HFF-Myc (cell line): ENCODE measurements around the gene NREP.

Experiments
- DNase-seq: peaks from one replicate; pipeline ENCODE4 v3.0.0-alpha.2; 2011; ENCODE audit warnings: low read depth; ENCODE audit errors: extremely low read depth
- H3K4me3 ChIP-seq: replicated peaks from 2 replicates; pipeline ENCODE4 v1.5.1; 2011; ENCODE audit warnings: low read depth, mild to moderate bottlenecking, control low read depth, low read length
- TF ChIP-seq, protein P1 (sequence below): IDR thresholded peaks from 2 replicates; pipeline ENCODE4 v1.5.1; 2012; ENCODE audit warnings: mild to moderate bottlenecking, low read depth, low read length, control low read depth; ENCODE audit errors: missing control alignments

NREP gene

DNA sequence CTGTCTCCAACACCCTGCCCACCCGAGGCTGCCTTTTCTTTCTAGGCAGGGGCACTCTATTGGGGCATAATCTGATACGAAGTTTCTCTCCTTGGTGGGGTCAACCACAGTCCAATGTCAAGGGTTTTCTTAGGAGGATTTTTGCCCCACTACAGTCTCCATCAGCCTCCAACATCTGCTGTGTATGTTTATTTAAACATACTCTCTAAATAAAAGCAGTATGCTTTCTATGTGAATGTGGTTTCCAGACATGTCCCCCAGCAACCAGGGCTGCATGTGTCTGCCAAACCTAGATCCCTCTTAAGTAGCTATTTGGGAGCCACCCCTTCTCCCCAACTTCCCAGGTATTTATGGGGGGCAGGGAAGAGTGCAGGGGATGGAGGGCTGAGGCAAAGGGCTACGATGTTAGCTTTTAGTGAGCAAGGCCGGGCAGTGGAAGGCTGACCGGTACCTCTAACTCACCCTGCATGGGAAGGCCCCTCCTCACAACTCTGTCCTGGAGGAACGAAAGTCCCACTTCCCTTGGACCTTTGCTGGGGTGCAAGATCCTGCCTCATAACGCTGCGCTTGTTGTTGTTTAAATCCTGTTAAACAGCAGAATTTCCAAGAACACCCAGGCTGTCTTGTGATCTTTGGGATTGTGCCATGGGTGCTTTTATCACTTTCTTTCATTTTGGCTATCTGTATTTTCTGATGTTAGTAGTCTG is 75.4 kb downstream of the NREP start:
- DNase-seq: no peak
- TF ChIP-seq, protein P1, sequence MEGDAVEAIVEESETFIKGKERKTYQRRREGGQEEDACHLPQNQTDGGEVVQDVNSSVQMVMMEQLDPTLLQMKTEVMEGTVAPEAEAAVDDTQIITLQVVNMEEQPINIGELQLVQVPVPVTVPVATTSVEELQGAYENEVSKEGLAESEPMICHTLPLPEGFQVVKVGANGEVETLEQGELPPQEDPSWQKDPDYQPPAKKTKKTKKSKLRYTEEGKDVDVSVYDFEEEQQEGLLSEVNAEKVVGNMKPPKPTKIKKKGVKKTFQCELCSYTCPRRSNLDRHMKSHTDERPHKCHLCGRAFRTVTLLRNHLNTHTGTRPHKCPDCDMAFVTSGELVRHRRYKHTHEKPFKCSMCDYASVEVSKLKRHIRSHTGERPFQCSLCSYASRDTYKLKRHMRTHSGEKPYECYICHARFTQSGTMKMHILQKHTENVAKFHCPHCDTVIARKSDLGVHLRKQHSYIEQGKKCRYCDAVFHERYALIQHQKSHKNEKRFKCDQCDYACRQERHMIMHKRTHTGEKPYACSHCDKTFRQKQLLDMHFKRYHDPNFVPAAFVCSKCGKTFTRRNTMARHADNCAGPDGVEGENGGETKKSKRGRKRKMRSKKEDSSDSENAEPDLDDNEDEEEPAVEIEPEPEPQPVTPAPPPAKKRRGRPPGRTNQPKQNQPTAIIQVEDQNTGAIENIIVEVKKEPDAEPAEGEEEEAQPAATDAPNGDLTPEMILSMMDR: no peak
- H3K4me3 ChIP-seq: peak overlapping the region; percentile 14

DNA sequence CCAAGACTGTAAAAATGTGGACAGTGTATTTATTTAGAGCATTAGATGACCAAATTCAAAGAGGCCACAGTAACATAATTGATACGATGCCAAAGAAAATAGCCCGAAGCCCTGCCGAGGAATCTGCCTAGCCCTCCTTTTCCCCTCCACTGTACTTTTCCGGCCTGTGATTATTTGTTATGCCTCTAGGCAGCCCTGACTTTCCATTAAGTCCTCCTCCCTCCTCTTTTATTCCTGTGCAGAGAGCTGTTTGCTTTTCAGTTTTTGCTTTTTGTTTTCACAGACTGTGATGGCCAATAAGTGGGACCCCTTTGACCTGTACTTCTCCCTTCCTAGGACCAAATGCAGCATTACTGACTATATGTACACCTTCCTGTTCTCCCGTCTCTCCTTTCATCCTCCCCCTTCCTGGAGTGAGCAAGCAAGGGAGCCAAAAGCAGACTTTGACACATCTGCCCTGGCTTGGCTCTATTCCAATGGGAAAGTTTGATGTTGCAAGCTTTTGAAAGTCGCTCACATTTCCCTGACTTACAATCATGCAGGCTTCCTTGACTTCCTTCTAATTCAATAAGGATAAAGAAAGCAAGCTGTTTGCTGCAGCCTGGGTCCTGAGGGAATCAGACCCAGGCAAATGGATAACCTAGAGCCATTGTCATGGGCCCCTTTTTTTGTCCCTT is 76.1 kb downstream of the NREP start:
- TF ChIP-seq, protein P1: no peak
- peak; percentile 95 for DNase-seq
- peak overlapping the region; percentile 14 for H3K4me3 ChIP-seq

DNA sequence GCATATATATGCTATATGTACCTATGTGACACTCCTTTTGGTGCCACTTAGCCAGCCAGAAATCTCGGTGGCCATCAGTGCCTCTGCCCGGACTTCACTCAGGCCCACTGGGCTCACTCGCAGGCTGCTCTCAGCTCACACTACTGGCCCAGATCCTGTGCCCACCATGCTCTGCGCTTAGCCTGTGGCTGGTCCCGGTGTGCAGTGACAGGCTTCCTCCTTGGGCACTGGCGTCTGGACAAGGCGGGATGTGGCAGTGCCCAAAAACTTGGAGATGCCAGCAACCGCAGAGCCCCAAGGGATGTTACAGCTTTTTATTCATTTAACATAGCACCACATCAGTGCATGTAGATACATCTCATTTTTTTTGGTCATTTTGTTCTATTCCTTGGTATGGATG is 77.4 kb downstream of the NREP start:
- TF ChIP-seq, protein P1: no peak
- H3K4me3 ChIP-seq: no peak overlapping the region
- DNase-seq: no peak
